IMR-90 (cell line): Measurements from ENCODE around the gene TBC1D8. TPM values are rescaled to one million over a fixed set of nuclear protein-coding genes. Genes with fewer than 3 reads are reported as not detected.
A peak's percentile ranks its signal among the peaks of the same experiment; 100 is the strongest.

Experiments used
- ATAC-seq: fragments of 200-7000 bp; cut with Tn5 transposase; 2 replicates; pipeline ENCODE4 v1.9.1; 2020; ENCODE audit warnings: low read depth, mild to moderate bottlenecking, moderate library complexity
- BruUV-seq: library from RNA; stranded (reverse); fragments of 400-500 nt; replicated peaks from 2 replicates; lab custom pipeline; 2021; lab: Mats Ljungman, UMichigan
- CTCF ChIA-PET: fragments of 300-600 bp; formaldehyde crosslinking; extraction: SDS; loops from one replicate; lab custom pipeline; 2021; ENCODE audit warnings: antibody characterized with exemption; lab: Yijun Ruan, JAX
- POLR2A ChIA-PET: fragments of 300-600 bp; sonication (Branson Sonifier 250); formaldehyde crosslinking; loops from one replicate; lab custom pipeline; 2022; ENCODE audit warnings: antibody characterized with exemption; ENCODE audit not compliant: unreplicated experiment; lab: Charles Lee
- DNase-seq: peaks from one replicate; pipeline ENCODE4 v3.0.0; 2013
- H2AFZ ChIP-seq: replicated peaks from 2 replicates; pipeline ENCODE3; 2013; ENCODE audit warnings: low read length, mild to moderate bottlenecking; ENCODE audit not compliant: poor library complexity
- H2AK5ac ChIP-seq: 2 replicates; pipeline ENCODE4 v1.6.1; 2013; ENCODE audit warnings: low read depth, low read length, inconsistent platforms
- H2AK9ac ChIP-seq: replicated peaks from 2 replicates; pipeline ENCODE3; 2013; ENCODE audit warnings: mild to moderate bottlenecking, low read depth, low read length, moderate library complexity; ENCODE audit not compliant: poor library complexity
- H2BK120ac ChIP-seq: 2 replicates; pipeline ENCODE4 v1.6.1; 2013; ENCODE audit warnings: low read depth, low read length, inconsistent platforms
- H2BK15ac ChIP-seq: 3 replicates; pipeline ENCODE4 v1.6.1; 2013; ENCODE audit warnings: low read depth, low read length, inconsistent platforms
- H2BK20ac ChIP-seq: 2 replicates; pipeline ENCODE4 v1.6.1; 2013; ENCODE audit warnings: low read depth, mild to moderate bottlenecking, inconsistent platforms, low read length, moderate library complexity
- H2BK5ac ChIP-seq: 2 replicates; pipeline ENCODE4 v1.6.1; 2013; ENCODE audit warnings: mild to moderate bottlenecking, low read depth, low read length, inconsistent platforms; ENCODE audit not compliant: poor library complexity, severe bottlenecking
- H3K14ac ChIP-seq: replicated peaks from 2 replicates; pipeline ENCODE4 v1.6.1; 2013; ENCODE audit warnings: low read depth, low read length, inconsistent platforms
- H3K18ac ChIP-seq: 2 replicates; pipeline ENCODE4 v1.6.1; 2013; ENCODE audit warnings: low read depth, low read length, control low read depth
- H3K23ac ChIP-seq: 2 replicates; pipeline ENCODE4 v1.6.1; 2013; ENCODE audit warnings: low read depth, low read length, inconsistent platforms
- H3K27ac ChIP-seq: 2 replicates; pipeline ENCODE4 v1.5.1; 2013; ENCODE audit warnings: mild to moderate bottlenecking, control low read depth, low read length; ENCODE audit not compliant: insufficient read depth
- H3K27me3 ChIP-seq: 2 replicates; pipeline ENCODE4 v1.6.1; 2013; ENCODE audit warnings: low read length; ENCODE audit not compliant: control insufficient read depth, insufficient read depth
- H3K36me3 ChIP-seq: 2 replicates; pipeline ENCODE4 v1.6.1; 2013; ENCODE audit warnings: low read length, mixed read lengths; ENCODE audit not compliant: control insufficient read depth, insufficient read depth
- H3K4ac ChIP-seq: 2 replicates; pipeline ENCODE4 v1.6.1; 2013; ENCODE audit warnings: low read depth, low read length, inconsistent platforms
- H3K4me1 ChIP-seq: 2 replicates; pipeline ENCODE4 v1.6.1; 2013; ENCODE audit warnings: low read length, mixed read lengths; ENCODE audit not compliant: control insufficient read depth, insufficient read depth
- H3K4me2 ChIP-seq: 2 replicates; pipeline ENCODE4 v1.6.1; 2013; ENCODE audit warnings: low read depth, mild to moderate bottlenecking, control low read depth, low read length, moderate library complexity
- H3K4me3 ChIP-seq: 2 replicates; pipeline ENCODE4 v1.5.1; 2013; ENCODE audit warnings: low read depth, mild to moderate bottlenecking, control low read depth, low read length, moderate library complexity; ENCODE audit not compliant: insufficient read depth
- H3K56ac ChIP-seq: 2 replicates; pipeline ENCODE4 v1.6.1; 2013; ENCODE audit warnings: low read length, inconsistent platforms; ENCODE audit not compliant: insufficient read depth; ENCODE audit errors: extremely low read depth
- H3K79me1 ChIP-seq, 2 experiments: 2 replicates each; pipeline ENCODE4 v1.6.1; 2013; ENCODE audit warnings: low read length in 2 of 2, inconsistent platforms in 1 of 2, low read depth in 1 of 2
- H3K9ac ChIP-seq: 2 replicates; pipeline ENCODE4 v1.6.1; 2013; ENCODE audit warnings: low read depth, low read length, control low read depth
- H3K9me1 ChIP-seq: 2 replicates; pipeline ENCODE4 v1.6.1; 2013; ENCODE audit warnings: low read length, inconsistent platforms; ENCODE audit not compliant: insufficient read depth
- H3K9me3 ChIP-seq: 2 replicates; pipeline ENCODE4 v1.6.1; 2013; ENCODE audit warnings: low read length; ENCODE audit not compliant: control insufficient read depth, insufficient read depth
- H4K20me1 ChIP-seq: 2 replicates; pipeline ENCODE4 v1.6.1; 2013; ENCODE audit warnings: low read length, inconsistent platforms; ENCODE audit not compliant: insufficient read depth
- H4K5ac ChIP-seq: 2 replicates; pipeline ENCODE4 v1.6.1; 2013; ENCODE audit warnings: mild to moderate bottlenecking, low read depth, low read length, control low read depth
- H4K8ac ChIP-seq, 2 experiments: 2 replicates each; pipeline ENCODE4 v1.6.1; 2013; ENCODE audit warnings: low read depth in 2 of 2, low read length in 2 of 2, control low read depth in 1 of 2, inconsistent platforms in 1 of 2
- H4K91ac ChIP-seq: 2 replicates; pipeline ENCODE4 v1.6.1; 2013; ENCODE audit warnings: low read depth, low read length, inconsistent platforms; ENCODE audit not compliant: insufficient read depth
- MAFK ChIP-seq: IDR thresholded peaks from 2 replicates; pipeline ENCODE4 v1.6.1; 2012; ENCODE audit warnings: low read depth, low read length, improper control_type of control experiment
- MXI1 ChIP-seq: IDR thresholded peaks from 2 replicates; pipeline ENCODE4 v1.6.1; 2012; ENCODE audit warnings: low read depth, mild to moderate bottlenecking, low read length, moderate library complexity, borderline replicate concordance
- WGBS, 2 experiments: methylation state at CpG; one replicate each; pipeline versions ENCODE4 v1.1.5 to v1.1.7; 2013; ENCODE audit warnings: missing lambda C conversion rate in 2 of 2; ENCODE audit not compliant: insufficient read length in 1 of 2; ENCODE audit errors: extremely low coverage in 2 of 2; 5-methylcytosine and 5-hydroxymethylcytosine counted together
- dilution Hi-C: fragments of 300-500 bp; cut with HindIII; formaldehyde crosslinking; loops from one replicate; pipeline ENCODE4 v1.14.3; 2018; ENCODE audit warnings: low sequenced_read_pairs; ENCODE audit not compliant: unreplicated experiment
- in situ Hi-C: fragments of 300-500 bp; cut with MboI; formaldehyde crosslinking; loops from 3 replicates; pipeline ENCODE4 v1.14.3; 2019; ENCODE audit warnings: low sequenced_read_pairs, inconsistent platforms, mixed read lengths
- intact Hi-C: fragments of 100-400 bp; cut with micrococcal nuclease; formaldehyde crosslinking; loops from 2 replicates; pipeline ENCODE4 v1.10.0; 2022
- polyA plus RNA-seq, 3 experiments: library from polyadenylated mRNA; depleted of rRNA; stranded (reverse); fragments of >200 nt; gene quantifications; 2 replicates each; pipeline ENCODE4 v1.2.3, GENCODE V29; 2012; ENCODE audit warnings: low replicate concordance in 1 of 3
- total RNA-seq: library from RNA; depleted of rRNA; stranded (reverse); fragments of >200 nt; gene quantifications from 2 replicates; pipeline ENCODE4 v1.2.3, GENCODE V29; 2012

The TBC1D8 gene
- total and polyA plus RNA-seq, 2 of the 4 experiments (the other 2 are of a cell fraction): 1.3 to 1.5 TPM

- 100% methylated on average over 2 of the region's 6 CpGs; no CpG with 5 or more reads in 1 of the 2 experiments for WGBS, 2 experiments
- DNase-seq (no peak), ATAC-seq (no peak)
- no peak overlapping the region for H3K14ac ChIP-seq
- H4K20me1 ChIP-seq: peaks cover 25% of the 10 kb centered on the region
- 0 out of 2 replicates have a peak, but pooled peaks cover 2% of the 10 kb centered on the region for H3K9me1 ChIP-seq
- 0 out of 2 replicates have a peak, but pooled peaks cover 2% of the 10 kb centered on the region for H3K4me1 ChIP-seq
- H3K4ac ChIP-seq: no peak overlapping the region
- no peak overlapping the region for H3K27ac ChIP-seq
- H2AK5ac ChIP-seq: no peak overlapping the region
- no peak overlapping the region for H4K91ac ChIP-seq
- H2AFZ ChIP-seq: no peak overlapping the region
- intact Hi-C loops: loop anchor here (5.0 kb wide), 1 partner anchor 238 kb away; the partner anchor contains the start of gene CNOT11
- H2BK15ac ChIP-seq: no peak overlapping the region
- H3K27me3 ChIP-seq: no peaks in the 10 kb centered on the region
- no peak overlapping the region for H4K5ac ChIP-seq
- dilution Hi-C loops: no loop called here
- no peak overlapping the region for H2BK5ac ChIP-seq
- H3K79me1 ChIP-seq: peaks cover 23 to 50% of the 10 kb centered on the region in 2 experiments
- ChIA-PET POLR2A (no interaction called here), CTCF (no interaction called here)
- H3K36me3 ChIP-seq: peaks cover 20% of the 10 kb centered on the region
- no TSS peak for BruUV-seq
- H3K4me3 ChIP-seq: no peak overlapping the region
- H3K9me3 ChIP-seq: no peaks in the 10 kb centered on the region
- H3K23ac ChIP-seq: no peak overlapping the region
- in situ Hi-C loops: loop anchor here (5.0 kb wide), 1 partner anchor 193 kb away; no protein-coding TSS in a partner anchor
- H2AK9ac ChIP-seq: no peak overlapping the region
- no peak overlapping the region for H4K8ac ChIP-seq
- TF ChIP-seq MXI1 (no peak), MAFK (peak; percentile 78)
- H3K9ac ChIP-seq: no peak overlapping the region
- H2BK20ac ChIP-seq: no peak overlapping the region
- H3K18ac ChIP-seq: no peak overlapping the region
- H2BK120ac ChIP-seq: no peak overlapping the region
- H3K56ac ChIP-seq: no peak overlapping the region
- no peak overlapping the region for H3K4me2 ChIP-seq
These were observed 136.8 kb downstream of the TBC1D8 start for GRCh38 chr2:101014264-101014857.
